ENCODE data around the gene CFLAR.

CFLAR gene

DNA sequence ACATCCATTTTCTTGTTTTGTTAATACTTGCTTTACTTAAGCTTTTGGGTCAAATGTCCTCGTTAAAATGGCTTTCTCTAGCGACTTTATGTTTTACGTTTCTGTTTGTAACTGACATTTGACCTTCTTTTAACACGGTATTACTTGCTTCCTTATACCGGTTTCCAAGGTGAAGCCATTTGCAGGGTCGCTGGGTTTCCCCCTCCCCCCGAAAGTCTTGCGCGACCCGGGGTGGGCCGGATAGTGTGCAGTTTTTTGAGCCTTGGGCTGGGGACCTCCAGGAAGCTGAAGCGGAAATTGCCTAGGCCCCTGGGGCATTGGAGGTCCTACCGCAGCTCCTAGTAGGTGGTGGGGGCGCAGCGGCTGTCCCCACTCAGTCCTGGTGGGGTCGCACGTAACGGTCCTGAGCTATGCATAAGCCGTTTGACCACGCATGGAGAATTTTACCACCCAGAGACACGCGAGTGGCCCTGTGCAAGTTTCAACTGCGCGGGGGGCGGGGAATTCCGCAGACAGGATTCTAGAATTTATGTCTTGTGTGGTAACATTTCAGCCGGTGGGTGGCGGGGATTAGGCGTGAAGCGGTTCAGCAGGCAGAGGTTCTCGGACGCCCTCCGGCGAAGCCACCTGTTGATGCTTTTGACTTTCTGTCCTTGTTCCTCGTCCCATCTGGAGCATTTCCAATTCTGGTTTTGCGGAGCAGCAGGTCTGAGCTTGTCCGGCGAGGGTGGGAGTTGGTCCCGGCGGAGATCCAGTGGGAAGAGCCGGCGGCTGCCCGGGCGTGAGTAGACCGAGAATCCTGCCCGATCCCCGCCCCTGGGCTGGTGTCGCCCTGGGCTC is 2.4 kb downstream of the CFLAR start:
- H3K4me3 ChIP-seq (ENCODE audit: low read depth, low read length) = peak overlapping the region; percentile 82
- TF ChIP-seq, protein P1, sequence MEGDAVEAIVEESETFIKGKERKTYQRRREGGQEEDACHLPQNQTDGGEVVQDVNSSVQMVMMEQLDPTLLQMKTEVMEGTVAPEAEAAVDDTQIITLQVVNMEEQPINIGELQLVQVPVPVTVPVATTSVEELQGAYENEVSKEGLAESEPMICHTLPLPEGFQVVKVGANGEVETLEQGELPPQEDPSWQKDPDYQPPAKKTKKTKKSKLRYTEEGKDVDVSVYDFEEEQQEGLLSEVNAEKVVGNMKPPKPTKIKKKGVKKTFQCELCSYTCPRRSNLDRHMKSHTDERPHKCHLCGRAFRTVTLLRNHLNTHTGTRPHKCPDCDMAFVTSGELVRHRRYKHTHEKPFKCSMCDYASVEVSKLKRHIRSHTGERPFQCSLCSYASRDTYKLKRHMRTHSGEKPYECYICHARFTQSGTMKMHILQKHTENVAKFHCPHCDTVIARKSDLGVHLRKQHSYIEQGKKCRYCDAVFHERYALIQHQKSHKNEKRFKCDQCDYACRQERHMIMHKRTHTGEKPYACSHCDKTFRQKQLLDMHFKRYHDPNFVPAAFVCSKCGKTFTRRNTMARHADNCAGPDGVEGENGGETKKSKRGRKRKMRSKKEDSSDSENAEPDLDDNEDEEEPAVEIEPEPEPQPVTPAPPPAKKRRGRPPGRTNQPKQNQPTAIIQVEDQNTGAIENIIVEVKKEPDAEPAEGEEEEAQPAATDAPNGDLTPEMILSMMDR (conservative IDR thresholded peaks at IDR 0.05; ENCODE audit: low read depth, low read length) = peak; percentile 65
- DNase-seq (ENCODE audit: low read depth) = peak; percentile 94

DNA sequence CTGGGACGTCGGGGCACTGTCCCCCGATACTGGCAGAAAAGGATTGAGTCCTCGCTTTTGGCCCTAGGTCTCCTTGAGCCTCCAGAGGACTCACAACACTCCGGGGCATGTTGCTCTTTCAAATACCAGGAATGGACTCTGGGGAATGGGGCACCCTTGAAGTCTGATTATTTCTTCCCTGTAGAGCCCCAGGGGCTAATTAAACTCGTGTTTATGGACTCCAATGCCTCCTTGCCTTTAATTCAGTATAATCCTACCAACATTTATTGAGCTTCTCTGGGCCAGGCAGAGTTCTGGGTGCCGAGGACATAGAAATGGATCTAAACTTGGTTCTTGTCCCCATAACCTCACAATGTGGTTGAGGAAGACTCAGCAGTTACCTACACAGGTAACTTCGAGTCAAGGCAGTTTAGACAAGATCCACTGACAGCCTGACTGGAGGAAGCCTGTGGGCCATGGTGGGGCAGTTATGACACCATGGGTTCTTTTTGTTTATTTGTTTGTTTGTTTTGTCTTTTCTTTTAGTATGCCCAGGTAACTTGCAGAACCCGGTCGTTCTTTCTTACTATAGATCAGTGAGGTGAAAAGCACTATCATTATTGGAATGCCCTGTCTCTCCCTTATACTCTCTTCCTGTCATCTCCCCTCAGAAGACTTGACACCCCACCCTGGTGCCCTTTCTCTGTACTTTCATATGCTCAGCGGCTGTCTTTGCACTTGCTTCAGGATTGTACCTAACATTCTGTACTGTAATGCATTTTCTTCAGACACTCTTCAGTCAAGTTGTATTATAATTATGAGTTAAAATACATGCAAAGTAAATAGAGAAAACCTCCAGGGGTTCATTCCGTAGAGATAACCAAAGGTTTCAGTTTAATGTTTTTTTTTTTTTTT is 3.2 kb downstream of the CFLAR start:
- DNase-seq (ENCODE audit: low read depth) = peak; percentile 68
- TF ChIP-seq, protein P1 (conservative IDR thresholded peaks at IDR 0.05; ENCODE audit: low read depth, low read length) = no peak
- H3K4me3 ChIP-seq (ENCODE audit: low read depth, low read length) = peak overlapping the region; percentile 82

DNA sequence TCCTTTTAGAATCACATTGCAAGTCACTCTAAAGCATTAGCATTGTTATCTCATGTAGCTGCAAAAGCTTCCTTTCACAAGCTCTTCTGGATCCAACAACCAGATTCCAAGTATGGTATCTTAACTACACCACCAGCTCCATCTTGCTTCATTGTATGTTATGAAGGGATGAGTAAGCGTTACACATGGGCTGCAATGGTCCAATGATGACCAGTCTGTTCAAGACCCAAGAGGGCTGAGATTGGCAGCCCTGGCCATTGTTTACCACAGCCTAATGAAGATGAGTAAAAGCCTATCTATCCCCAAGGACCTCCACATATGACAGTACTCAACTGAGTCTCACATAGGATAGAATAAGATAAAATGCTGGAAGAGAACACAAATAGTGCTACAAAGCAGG is 6.3 kb downstream of the CFLAR start:
- H3K4me3 ChIP-seq (ENCODE audit: low read depth, low read length) = no peak overlapping the region
- DNase-seq (ENCODE audit: low read depth) = no peak
- TF ChIP-seq, protein P1 (conservative IDR thresholded peaks at IDR 0.05; ENCODE audit: low read depth, low read length) = no peak

DNA sequence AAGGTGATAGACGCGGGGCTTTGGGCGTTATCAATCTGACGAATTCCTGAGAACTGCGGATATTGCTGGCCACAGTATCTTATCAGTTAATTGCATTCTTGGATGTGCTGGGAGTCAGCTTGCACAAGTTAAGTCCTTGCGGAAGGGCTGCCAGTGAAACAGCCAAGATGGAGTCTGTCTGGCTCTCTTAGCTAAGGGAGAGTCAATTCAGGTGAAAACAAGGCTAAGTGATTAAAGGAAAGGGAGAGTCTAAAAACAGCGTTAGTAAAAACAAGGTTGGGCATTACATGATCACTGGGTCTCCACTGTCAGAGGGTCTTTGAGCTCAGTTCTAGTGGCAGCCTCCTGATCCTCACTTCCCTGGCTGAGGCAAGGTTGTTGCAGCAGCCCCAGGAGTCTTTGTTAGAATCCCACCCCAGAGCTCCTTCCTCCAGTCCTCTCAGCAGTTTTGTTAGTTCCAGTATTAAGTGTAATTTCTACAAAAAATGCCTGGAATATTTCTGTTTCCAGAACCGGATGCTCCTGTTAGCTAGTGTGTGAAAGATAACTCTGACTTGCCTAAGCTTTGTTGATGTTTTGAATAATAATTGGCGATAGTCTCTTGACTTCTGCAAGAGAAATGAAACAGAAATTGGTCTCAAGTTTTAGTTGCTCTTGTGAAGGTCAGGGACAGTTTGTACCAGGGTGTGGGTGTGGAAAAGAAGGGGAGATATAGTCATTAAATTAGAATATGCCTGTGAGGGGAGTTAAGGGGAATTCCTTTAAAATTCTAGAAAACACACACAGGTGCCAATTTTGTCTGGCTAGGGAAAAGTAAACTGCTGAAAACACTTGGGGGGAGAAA is 10.6 kb downstream of the CFLAR start:
- H3K4me3 ChIP-seq (ENCODE audit: low read depth, low read length) = no peak overlapping the region
- TF ChIP-seq, protein P1 (conservative IDR thresholded peaks at IDR 0.05; ENCODE audit: low read depth, low read length) = no peak
- peak; percentile 86 for DNase-seq (ENCODE audit: low read depth)

DNA sequence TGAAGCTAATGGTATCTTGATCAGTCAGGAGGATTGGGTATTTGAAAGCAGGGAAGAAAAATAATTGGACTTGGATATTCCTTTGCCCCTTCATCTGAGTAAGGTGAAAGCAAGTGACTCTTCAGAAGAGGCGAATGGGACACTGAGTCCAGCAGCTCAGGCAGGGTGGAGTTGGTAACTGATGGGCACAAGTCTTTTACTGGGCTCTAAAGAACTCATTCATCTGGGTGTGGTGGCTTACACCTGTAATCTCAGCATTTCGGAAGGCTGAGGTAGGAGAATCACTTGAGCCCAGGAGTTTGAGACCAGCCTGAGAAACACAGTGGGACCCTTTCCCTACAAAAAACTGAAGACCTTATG is 11.2 kb downstream of the CFLAR start:
- TF ChIP-seq, protein P1 (conservative IDR thresholded peaks at IDR 0.05; ENCODE audit: low read depth, low read length) = no peak
- DNase-seq (ENCODE audit: low read depth) = no peak
- H3K4me3 ChIP-seq (ENCODE audit: low read depth, low read length) = no peak overlapping the region

DNA sequence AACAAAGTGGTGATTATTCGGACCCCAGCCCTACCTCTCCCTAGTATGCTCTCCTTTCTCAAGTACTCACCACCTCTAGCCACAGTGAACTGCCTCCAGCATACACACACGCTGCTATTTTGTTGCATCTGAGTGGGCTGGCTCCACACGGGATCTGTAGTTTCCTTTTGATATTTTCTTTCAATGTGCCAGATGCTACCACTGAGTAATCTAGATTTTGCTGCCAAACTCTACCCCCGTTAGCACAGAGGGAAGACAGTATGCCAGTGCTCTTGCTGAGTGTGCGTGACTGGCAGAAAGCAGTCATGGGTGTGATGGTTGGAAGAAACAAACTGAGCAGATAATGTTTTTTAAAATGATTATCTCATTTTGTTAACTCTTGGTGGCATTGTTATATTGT is 11.6 kb downstream of the CFLAR start:
- no peak overlapping the region for H3K4me3 ChIP-seq (ENCODE audit: low read depth, low read length)
- DNase-seq (ENCODE audit: low read depth) = peak; percentile 74
- TF ChIP-seq, protein P1 (conservative IDR thresholded peaks at IDR 0.05; ENCODE audit: low read depth, low read length) = no peak

Data from choroid plexus epithelial cell (primary cell).